Liver (tissue), 9 donors: ENCODE measurements around the gene ALDH3A1. TPM values are rescaled to one million over a fixed set of nuclear protein-coding genes. Genes with fewer than 3 reads are reported as not detected.

Experiments used
- DNase-seq: peaks from one replicate; pipeline ENCODE4 v3.0.0-alpha.2; 2017; ENCODE audit warnings: low spot score
- H3K27ac ChIP-seq, 2 donors: one replicate each; pipeline ENCODE4 v1.7.0; 2013; ENCODE audit warnings: inconsistent platforms in 2 of 2, low read length in 2 of 2, control low read depth in 1 of 2, low read depth in 1 of 2, mild to moderate bottlenecking in 1 of 2
- H3K27me3 ChIP-seq, 4 donors: one replicate each; pipeline versions ENCODE4 v1.6.1 to v1.7.0; 2013; ENCODE audit warnings: low read length in 3 of 4, inconsistent platforms in 1 of 4, mild to moderate bottlenecking in 1 of 4, moderate library complexity in 1 of 4; ENCODE audit not compliant: control insufficient read depth in 4 of 4, insufficient read depth in 4 of 4
- H3K36me3 ChIP-seq, 4 donors: one replicate each; pipeline versions ENCODE4 v1.6.1 to v1.7.0; 2013; ENCODE audit warnings: low read length in 3 of 4, mild to moderate bottlenecking in 3 of 4, low read depth in 1 of 4, moderate library complexity in 1 of 4; ENCODE audit not compliant: control insufficient read depth in 4 of 4, insufficient read depth in 3 of 4
- H3K4me1 ChIP-seq, 4 donors: one replicate each; pipeline versions ENCODE4 v1.6.1 to v1.7.0; 2013; ENCODE audit warnings: low read length in 3 of 4, mild to moderate bottlenecking in 3 of 4, moderate library complexity in 1 of 4; ENCODE audit not compliant: control insufficient read depth in 4 of 4, insufficient read depth in 4 of 4
- H3K4me3 ChIP-seq, 3 donors: one replicate each; pipeline versions ENCODE4 v1.6.1 to v1.7.0; 2013; ENCODE audit warnings: low read length in 3 of 3, control low read depth in 1 of 3, low read depth in 1 of 3, mild to moderate bottlenecking in 1 of 3
- H3K9ac ChIP-seq, 2 donors: one replicate each; pipeline ENCODE4 v1.7.0; 2013; ENCODE audit warnings: low read length in 2 of 2, mild to moderate bottlenecking in 2 of 2, moderate library complexity in 2 of 2, control low read depth in 1 of 2, low read depth in 1 of 2
- H3K9me3 ChIP-seq, 4 donors: one replicate each; pipeline versions ENCODE4 v1.6.1 to v1.7.0; 2013; ENCODE audit warnings: low read length in 3 of 4; ENCODE audit not compliant: control insufficient read depth in 4 of 4
- ATF3 ChIP-seq: IDR thresholded peaks from 2 replicates; pipeline ENCODE4 v1.6.1; 2016; ENCODE audit warnings: antibody characterized with exemption
- CTCF ChIP-seq: fragments of 150-350 bp; IDR thresholded peaks from 2 replicates; pipeline ENCODE4 v1.5.1; 2017; ENCODE audit warnings: improper control_type of control experiment, low read depth, low read length; ENCODE audit not compliant: missing input control
- EGR1 ChIP-seq, 2 donors: IDR thresholded peaks; 2 replicates each; pipeline ENCODE4 v1.6.1; 2016 to 2018; ENCODE audit warnings: antibody characterized with exemption in 2 of 2, low read depth in 2 of 2
- FOXA1 ChIP-seq: IDR thresholded peaks from 2 replicates; pipeline ENCODE4 v1.6.1; 2016; ENCODE audit warnings: antibody characterized with exemption
- FOXA2 ChIP-seq: IDR thresholded peaks from 2 replicates; pipeline ENCODE4 v1.6.1; 2016; ENCODE audit warnings: antibody characterized with exemption
- GABPA ChIP-seq, 2 donors: IDR thresholded peaks in 1 of 2; conservative IDR thresholded peaks in 1 of 2; 2 replicates each; pipeline ENCODE4 v1.6.1; 2016; ENCODE audit warnings: antibody characterized with exemption in 2 of 2, mild to moderate bottlenecking in 1 of 2, moderate library complexity in 1 of 2
- HNF4A ChIP-seq, 2 donors: conservative IDR thresholded peaks; 2 replicates each; pipeline ENCODE4 v1.6.1; 2016; ENCODE audit warnings: antibody characterized with exemption in 2 of 2, mild to moderate bottlenecking in 2 of 2
- HNF4G ChIP-seq: IDR thresholded peaks from 2 replicates; pipeline ENCODE4 v1.6.1; 2016; ENCODE audit warnings: antibody characterized with exemption
- JUND ChIP-seq, 2 donors: IDR thresholded peaks; 2 replicates each; pipeline ENCODE4 v1.6.1; 2016; ENCODE audit warnings: antibody characterized with exemption in 2 of 2
- MAX ChIP-seq: IDR thresholded peaks from 2 replicates; pipeline ENCODE4 v1.6.1; 2016; ENCODE audit warnings: antibody characterized with exemption
- NR2F2 ChIP-seq: IDR thresholded peaks from 2 replicates; pipeline ENCODE4 v1.6.1; 2016; ENCODE audit warnings: antibody characterized with exemption
- SP1 ChIP-seq: IDR thresholded peaks from 2 replicates; pipeline ENCODE4 v1.6.1; 2018; ENCODE audit warnings: antibody characterized with exemption, mild to moderate bottlenecking
- TAF1 ChIP-seq: conservative IDR thresholded peaks from 2 replicates; pipeline ENCODE4 v1.6.1; 2016; ENCODE audit warnings: antibody characterized with exemption, mild to moderate bottlenecking
- YY1 ChIP-seq: IDR thresholded peaks from 2 replicates; pipeline ENCODE4 v1.6.1; 2016; ENCODE audit warnings: antibody characterized with exemption, mild to moderate bottlenecking
- WGBS: extraction: QIAGEN DNeasy Blood & Tissue Kit; methylation state at CpG from one replicate; pipeline ENCODE4 v1.1.7; 2013; 5-methylcytosine and 5-hydroxymethylcytosine counted together
- polyA plus RNA-seq, 2 donors: library from polyadenylated mRNA; stranded (reverse) in 1 of 2; unstranded in 1 of 2; fragments of 200-250 nt in 1 of 2; fragments of >200 nt in 1 of 2; fragmentation: Nextera tagmentation in 1 of 2; extraction: Ambion mirVana in 1 of 2; gene quantifications; one replicate each; pipeline versions ENCODE4 v1.2.1 to v1.2.3, GENCODE V29; 2013 to 2015
- total RNA-seq, 2 donors: library from RNA; depleted of rRNA; stranded (reverse); fragments of >200 nt; gene quantifications; one replicate each; pipeline ENCODE4 v1.2.3, GENCODE V29; 2014
- donor health status: healthy.
- donor health status: healthy.
- donor health status: healthy.
- donor health status: healthy.
- donor health status: healthy.

Gene ALDH3A1
- total and polyA plus RNA-seq, 4 donors, result 0.09 to 3.2 (median 0.22) TPM

GRCh38 chr17:19771971-19772630 is 24.0 kb upstream of the ALDH3A1 start:
- TF ChIP-seq FOXA1, result no peak
- TF ChIP-seq SP1, result no peak
- TF ChIP-seq JUND (IDR thresholded peaks at IDR 0.05), result no peak
- H3K27me3 ChIP-seq, result no peaks in the 10 kb centered on the region
- H3K36me3 ChIP-seq, result peaks cover 0 to 16% (median 7%) of the 10 kb centered on the region in 4 donors
- WGBS, result 81% methylated on average over 7 of the region's 7 CpGs
- no peak overlapping the region for H3K4me3 ChIP-seq
- DNase-seq, result no peak
- H3K9me3 ChIP-seq, result no peaks in the 10 kb centered on the region
- H3K4me1 ChIP-seq, result peaks cover 0 to under 1% (median 0%) of the 10 kb centered on the region in 4 donors
- no peak overlapping the region for H3K27ac ChIP-seq
- H3K9ac ChIP-seq, result no peak overlapping the region

GRCh38 chr17:19770985-19771735 is 23.1 kb upstream of the ALDH3A1 start:
- Histone ChIP-seq H3K4me3 (no peak overlapping the region), H3K27me3 (no peaks in the 10 kb centered on the region), H3K4me1 (peaks cover 0 to 7% (median 2%) of the 10 kb centered on the region in 4 donors), H3K27ac (no peak overlapping the region), H3K9ac (no peak overlapping the region), H3K9me3 (no peaks in the 10 kb centered on the region), H3K36me3 (peaks cover 0 to 10% (median 4%) of the 10 kb centered on the region in 4 donors)
- no peak for DNase-seq
- WGBS, result 95% methylated on average over 6 of the region's 6 CpGs
- TF ChIP-seq CTCF, result no peak
- TF ChIP-seq MAX, result no peak
- no peak for TF ChIP-seq YY1
- no peak for TF ChIP-seq HNF4G
- no peak for TF ChIP-seq NR2F2
- TF ChIP-seq ATF3, result no peak
- no peak for TF ChIP-seq EGR1 (IDR thresholded peaks at IDR 0.05; ENCODE audit: low read depth in 2 of 2)

GRCh38 chr17:19769946-19770652 is 22.0 kb upstream of the ALDH3A1 start:
- Histone ChIP-seq H3K27ac (no peak overlapping the region), H3K4me1 (peaks cover 0 to 7% (median 2%) of the 10 kb centered on the region in 4 donors)
- DNase-seq, result no peak

More at GRCh38 chr17:19769946-19770652, 22.0 kb upstream of the ALDH3A1 start:
- Histone ChIP-seq H3K9ac (no peak overlapping the region), H3K9me3 (no peaks in the 10 kb centered on the region), H3K4me3 (no peak overlapping the region), H3K36me3 (peaks cover 0 to 2% (median under 1%) of the 10 kb centered on the region in 4 donors), H3K27me3 (no peaks in the 10 kb centered on the region)
- WGBS, result 92% methylated on average over 7 of the region's 7 CpGs
- TF ChIP-seq GABPA (IDR thresholded peaks at IDR 0.05 in 1 of 2, conservative IDR thresholded peaks at IDR 0.05 in 1 of 2), result no peak
- no peak for TF ChIP-seq YY1
- no peak for TF ChIP-seq EGR1 (IDR thresholded peaks at IDR 0.05; ENCODE audit: low read depth in 2 of 2)
- TF ChIP-seq TAF1, result no peak
- TF ChIP-seq ATF3, result no peak
- TF ChIP-seq HNF4A (conservative IDR thresholded peaks at IDR 0.05), result no peak
- TF ChIP-seq HNF4G, result no peak
- TF ChIP-seq FOXA2, result no peak
